ENCODE results near the gene NXNL1.
"Not testable (repeated sequence)": the region's sequence is repeated elsewhere in the genome, so short reads cannot be mapped to it uniquely, and the experiment has no call there.

NXNL1 gene

GRCh38 chr19:17460372-17461230, at the start of gene NXNL1:
NXNL1 (minus strand) TSS chr19:17460926; CDS start chr19:17460869, 57 bp downstream.
- no peak for DNase-seq

- not testable (repeated sequence) for DNase-seq
Observed at GRCh38 chr19:17508558-17508933, 47.8 kb upstream of the NXNL1 start.

- DNase-seq: no peak
Observed at GRCh38 chr19:17506745-17507144, 46.0 kb upstream of the NXNL1 start.

GRCh38 chr19:17505223-17505622, 44.5 kb upstream of the NXNL1 start:
- DNase-seq: no peak

GRCh38 chr19:17504456-17504855, 43.7 kb upstream of the NXNL1 start:
- DNase-seq: no peak

- DNase-seq: no peak
Observed at GRCh38 chr19:17504030-17504429, 43.3 kb upstream of the NXNL1 start.

GRCh38 chr19:17503240-17503639, 42.5 kb upstream of the NXNL1 start:
- no peak for DNase-seq

- DNase-seq: no peak
Observed at GRCh38 chr19:17500447-17501198, 39.9 kb upstream of the NXNL1 start.

GRCh38 chr19:17499648-17500446, 39.1 kb upstream of the NXNL1 start:
- DNase-seq: peak in 2 of 56 donors; percentile 16 to 30

GRCh38 chr19:17499025-17499424, 38.3 kb upstream of the NXNL1 start:
- DNase-seq: peak in 11 of 56 donors; percentile 8 to 43 (median 24)

GRCh38 chr19:17497149-17497798, 36.5 kb upstream of the NXNL1 start:
- no peak for DNase-seq

GRCh38 chr19:17496337-17496997, 35.7 kb upstream of the NXNL1 start:
- peak in 30 of 56 donors; percentile 8 to 60 (median 30) for DNase-seq

GRCh38 chr19:17495639-17496296, 35.0 kb upstream of the NXNL1 start:
- DNase-seq: no peak

GRCh38 chr19:17491287-17491686, 30.6 kb upstream of the NXNL1 start:
- peak in 1 of 56 donors; percentile 13 for DNase-seq

GRCh38 chr19:17490411-17490810, 29.7 kb upstream of the NXNL1 start:
- DNase-seq: no peak

- DNase-seq: no peak
Observed at GRCh38 chr19:17489392-17490030, 28.8 kb upstream of the NXNL1 start.

- no peak for DNase-seq
Observed at GRCh38 chr19:17488593-17489391, 28.1 kb upstream of the NXNL1 start.

- DNase-seq: no peak
Observed at GRCh38 chr19:17487284-17488121, 26.8 kb upstream of the NXNL1 start.
